HG02642 (cell line): ENCODE results near the gene C1orf167.

Experiments used
- ATAC-seq: cut with Tn5 transposase; IDR thresholded peaks from one replicate; pipeline ENCODE4 v1.9.1; 2021; ENCODE audit warnings: mild to moderate bottlenecking; ENCODE audit not compliant: unreplicated experiment, poor library complexity

Gene C1orf167

GRCh38 chr1:11761988-11762406 lies at the start of gene C1orf167:
Gene C1orf167, plus strand, starts transcription at chr1:11762193. Its CDS starts 2,208 bp downstream, at chr1:11764401.
- no peak for ATAC-seq

- ATAC-seq, result no peak
Measured at GRCh38 chr1:11712285-11712684, 49.7 kb upstream of the C1orf167 start.

GRCh38 chr1:11713095-11713494 lies 48.9 kb upstream of the C1orf167 start:
- ATAC-seq, result no peak

- no peak for ATAC-seq
Measured at GRCh38 chr1:11714831-11715575, 47.0 kb upstream of the C1orf167 start.

- no peak for ATAC-seq
Measured at GRCh38 chr1:11719313-11720032, 42.5 kb upstream of the C1orf167 start.

- no peak for ATAC-seq
Measured at GRCh38 chr1:11720033-11720376, 42.0 kb upstream of the C1orf167 start.

- ATAC-seq, result no peak
Measured at GRCh38 chr1:11720525-11720924, 41.5 kb upstream of the C1orf167 start.

GRCh38 chr1:11721311-11721710 lies 40.7 kb upstream of the C1orf167 start:
- ATAC-seq, result no peak

GRCh38 chr1:11722538-11722937 lies 39.5 kb upstream of the C1orf167 start:
- ATAC-seq, result no peak

GRCh38 chr1:11725616-11726015 lies 36.4 kb upstream of the C1orf167 start:
- no peak for ATAC-seq

GRCh38 chr1:11727119-11727518 lies 34.9 kb upstream of the C1orf167 start:
- no peak for ATAC-seq

GRCh38 chr1:11728126-11728806 lies 33.7 kb upstream of the C1orf167 start:
- ATAC-seq, result no peak

- no peak for ATAC-seq
Measured at GRCh38 chr1:11729155-11729497, 32.9 kb upstream of the C1orf167 start.

GRCh38 chr1:11729498-11730428 lies 32.2 kb upstream of the C1orf167 start:
- ATAC-seq, result no peak

- no peak for ATAC-seq
Measured at GRCh38 chr1:11730429-11730891, 31.5 kb upstream of the C1orf167 start.

- ATAC-seq, result no peak
Measured at GRCh38 chr1:11731691-11732283, 30.2 kb upstream of the C1orf167 start.

GRCh38 chr1:11733306-11733705 lies 28.7 kb upstream of the C1orf167 start:
- no peak for ATAC-seq

- ATAC-seq, result no peak
Measured at GRCh38 chr1:11735531-11735853, 26.5 kb upstream of the C1orf167 start.

GRCh38 chr1:11735854-11736745 lies 25.9 kb upstream of the C1orf167 start, which contains the start of gene AGTRAP:
Gene AGTRAP, plus strand, starts transcription at chr1:11736136. Its CDS starts 73 bp downstream, at chr1:11736209.
- ATAC-seq, result peak; percentile 74
